ENCODE results near the gene ACAP3.

The ACAP3 gene

GRCh38 chr1:1336931-1337792, 29.4 kb upstream of the ACAP3 start:
- Histone ChIP-seq H3K79me2 (ENCODE audit: low read length) (no peaks in the 10 kb centered on the region), H3K36me3 (replicated peaks; ENCODE audit: insufficient read depth, low read length) (no peaks in the 10 kb centered on the region), H3K4me2 (ENCODE audit: low read depth, low read length) (no peak overlapping the region), H3K4me3 (ENCODE audit: low read length) (no peak overlapping the region), H2AFZ (ENCODE audit: low read length) (no peak overlapping the region), H4K20me1 (ENCODE audit: insufficient read depth, low read length) (no peaks in the 10 kb centered on the region), H3K27me3 (replicated peaks; ENCODE audit: insufficient read depth, low read length) (no peaks in the 10 kb centered on the region), H3K9me3 (replicated peaks; ENCODE audit: insufficient read depth, low read length) (no peaks in the 10 kb centered on the region), H3K27ac (ENCODE audit: low read length) (no peak overlapping the region), H3K9ac (ENCODE audit: low read length) (no peak overlapping the region), H3K4me1 (ENCODE audit: low read length) (no peaks in the 10 kb centered on the region), H3K9me2 (replicated peaks; ENCODE audit: insufficient read depth, low read length) (no peaks in the 10 kb centered on the region), H3F3A (ENCODE audit: insufficient read depth, low read length) (no peaks in the 10 kb centered on the region)
- TF ChIP-seq, protein P1, sequence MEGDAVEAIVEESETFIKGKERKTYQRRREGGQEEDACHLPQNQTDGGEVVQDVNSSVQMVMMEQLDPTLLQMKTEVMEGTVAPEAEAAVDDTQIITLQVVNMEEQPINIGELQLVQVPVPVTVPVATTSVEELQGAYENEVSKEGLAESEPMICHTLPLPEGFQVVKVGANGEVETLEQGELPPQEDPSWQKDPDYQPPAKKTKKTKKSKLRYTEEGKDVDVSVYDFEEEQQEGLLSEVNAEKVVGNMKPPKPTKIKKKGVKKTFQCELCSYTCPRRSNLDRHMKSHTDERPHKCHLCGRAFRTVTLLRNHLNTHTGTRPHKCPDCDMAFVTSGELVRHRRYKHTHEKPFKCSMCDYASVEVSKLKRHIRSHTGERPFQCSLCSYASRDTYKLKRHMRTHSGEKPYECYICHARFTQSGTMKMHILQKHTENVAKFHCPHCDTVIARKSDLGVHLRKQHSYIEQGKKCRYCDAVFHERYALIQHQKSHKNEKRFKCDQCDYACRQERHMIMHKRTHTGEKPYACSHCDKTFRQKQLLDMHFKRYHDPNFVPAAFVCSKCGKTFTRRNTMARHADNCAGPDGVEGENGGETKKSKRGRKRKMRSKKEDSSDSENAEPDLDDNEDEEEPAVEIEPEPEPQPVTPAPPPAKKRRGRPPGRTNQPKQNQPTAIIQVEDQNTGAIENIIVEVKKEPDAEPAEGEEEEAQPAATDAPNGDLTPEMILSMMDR (IDR thresholded peaks at IDR 0.05; ENCODE audit: low read length) = no peak
- TF ChIP-seq EZH2phosphoT487 (IDR thresholded peaks at IDR 0.05; ENCODE audit: low read length) (no peak), EZH2 (optimal IDR thresholded peaks at IDR 0.05; ENCODE audit: low read depth, low read length) (no peak)
- no peak for DNase-seq

- Histone ChIP-seq H3F3A (ENCODE audit: insufficient read depth, low read length) (no peaks in the 10 kb centered on the region), H3K4me1 (ENCODE audit: low read length) (no peaks in the 10 kb centered on the region), H3K27me3 (replicated peaks; ENCODE audit: insufficient read depth, low read length) (no peaks in the 10 kb centered on the region), H3K36me3 (replicated peaks; ENCODE audit: insufficient read depth, low read length) (no peaks in the 10 kb centered on the region), H3K27ac (ENCODE audit: low read length) (no peak overlapping the region), H2AFZ (ENCODE audit: low read length) (no peak overlapping the region), H4K20me1 (ENCODE audit: insufficient read depth, low read length) (no peaks in the 10 kb centered on the region), H3K9ac (ENCODE audit: low read length) (no peak overlapping the region), H3K79me2 (ENCODE audit: low read length) (no peaks in the 10 kb centered on the region), H3K9me2 (replicated peaks; ENCODE audit: insufficient read depth, low read length) (no peaks in the 10 kb centered on the region), H3K9me3 (replicated peaks; ENCODE audit: insufficient read depth, low read length) (no peaks in the 10 kb centered on the region), H3K4me2 (ENCODE audit: low read depth, low read length) (no peak overlapping the region), H3K4me3 (ENCODE audit: low read length) (no peak overlapping the region)
- TF ChIP-seq EZH2 (optimal IDR thresholded peaks at IDR 0.05; ENCODE audit: low read depth, low read length) = no peak
- no peak for TF ChIP-seq EZH2phosphoT487 (IDR thresholded peaks at IDR 0.05; ENCODE audit: low read length)
- TF ChIP-seq, protein P1 (IDR thresholded peaks at IDR 0.05; ENCODE audit: low read length) = no peak
- DNase-seq = no peak
Observed at GRCh38 chr1:1336446-1336845, 28.7 kb upstream of the ACAP3 start.

GRCh38 chr1:1335792-1336248, 28.1 kb upstream of the ACAP3 start:
- Histone ChIP-seq H3K4me1 (ENCODE audit: low read length) (no peaks in the 10 kb centered on the region), H3K79me2 (ENCODE audit: low read length) (no peaks in the 10 kb centered on the region), H3K27me3 (replicated peaks; ENCODE audit: insufficient read depth, low read length) (no peaks in the 10 kb centered on the region), H3K36me3 (replicated peaks; ENCODE audit: insufficient read depth, low read length) (no peaks in the 10 kb centered on the region), H3K9ac (ENCODE audit: low read length) (no peak overlapping the region), H4K20me1 (ENCODE audit: insufficient read depth, low read length) (no peaks in the 10 kb centered on the region), H3K27ac (ENCODE audit: low read length) (no peak overlapping the region), H3K4me3 (ENCODE audit: low read length) (no peak overlapping the region), H3K9me3 (replicated peaks; ENCODE audit: insufficient read depth, low read length) (no peaks in the 10 kb centered on the region), H2AFZ (ENCODE audit: low read length) (no peak overlapping the region), H3K9me2 (replicated peaks; ENCODE audit: insufficient read depth, low read length) (no peaks in the 10 kb centered on the region), H3K4me2 (ENCODE audit: low read depth, low read length) (no peak overlapping the region), H3F3A (ENCODE audit: insufficient read depth, low read length) (no peaks in the 10 kb centered on the region)
- TF ChIP-seq EZH2 (optimal IDR thresholded peaks at IDR 0.05; ENCODE audit: low read depth, low read length) (no peak), EZH2phosphoT487 (IDR thresholded peaks at IDR 0.05; ENCODE audit: low read length) (no peak)
- TF ChIP-seq, protein P1 (IDR thresholded peaks at IDR 0.05; ENCODE audit: low read length) = no peak
- no peak for DNase-seq

All from MM.1S (cell line).